ENCODE data around the gene ATOX1.

Gene ATOX1

DNA sequence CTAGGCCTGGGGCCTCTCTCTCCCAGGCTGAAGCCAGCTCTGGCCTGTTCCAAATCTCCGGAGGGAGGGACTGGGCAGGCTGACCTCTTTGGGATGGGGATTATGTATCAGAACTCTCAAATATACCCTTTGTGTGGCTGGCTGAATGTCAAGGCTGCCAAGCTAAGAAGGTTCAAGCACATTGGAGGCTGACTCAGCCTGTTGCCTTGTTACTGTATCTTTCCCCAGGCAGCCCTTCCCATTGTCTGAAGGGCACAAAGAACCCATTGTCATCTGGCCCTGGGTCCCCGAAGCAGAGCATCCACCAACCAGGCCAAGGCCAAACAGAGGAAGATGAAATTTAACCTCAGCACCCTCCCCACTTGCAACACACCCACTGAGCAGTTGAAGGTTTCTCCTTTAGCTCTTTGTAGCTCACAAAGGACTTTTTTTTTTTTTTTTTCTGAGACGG lies 64.4 kb downstream of the ATOX1 start:
- no peak for DNase-seq

Measured in NCI-H526 treated with DMSO at 0.1 percent for 48 hours (cell line).